HepG2 (cell line): ENCODE data around the gene ZFHX3. TPM values are rescaled to one million over a fixed set of nuclear protein-coding genes. Genes with fewer than 3 reads are reported as not detected.

Source experiments
- ATAC-seq: fragments of 200-7000 bp; cut with Tn5 transposase; 3 replicates; pipeline ENCODE4 v1.9.1; 2020; ENCODE audit warnings: mild to moderate bottlenecking, moderate library complexity
- BruUV-seq: library from RNA; stranded (reverse); fragments of 400-500 nt; replicated peaks from 2 replicates; lab custom pipeline; 2021; lab: Mats Ljungman, UMichigan
- CTCF ChIA-PET: fragments of 300-600 bp; formaldehyde crosslinking; extraction: SDS; loops from one replicate; lab custom pipeline; 2021; ENCODE audit warnings: low total read pairs, inconsistent platforms, low intra/inter-chr PET ratio; lab: Yijun Ruan, JAX
- POLR2A ChIA-PET: fragments of 350-600 bp; sonication (Branson Sonifier 250); formaldehyde crosslinking; loops from one replicate; lab custom pipeline; 2020; ENCODE audit warnings: antibody characterized with exemption, inconsistent platforms; lab: Yijun Ruan, JAX
- DNase-seq: peaks from one replicate; pipeline ENCODE4 v3.0.0-alpha.2; 2015; ENCODE audit warnings: low spot score
- FAIRE-seq: peaks from 3 replicates; lab custom pipeline; 2011; peaks lifted over from hg19 to GRCh38; lab: Jason Lieb, UNC
- H2AFZ ChIP-seq: one replicate; pipeline ENCODE4 v1.6.1; 2011; ENCODE audit warnings: low read length, inconsistent platforms
- H3K27ac ChIP-seq: fragments of 300-600 bp; 3 replicates; pipeline ENCODE4 v1.8.0; 2011; ENCODE audit warnings: mixed run types, mild to moderate bottlenecking, mixed read lengths, low read length, inconsistent platforms; ENCODE audit not compliant: insufficient read depth; ENCODE audit errors: extremely low read length
- H3K27me3 ChIP-seq, 2 experiments: fragments of 200-600 bp in 1 of 2; 2 replicates in 1 of 2; 3 replicates in 1 of 2; pipeline versions ENCODE4 v1.6.0 to v1.8.0; 2011; ENCODE audit warnings: low read length in 2 of 2, mild to moderate bottlenecking in 2 of 2, moderate library complexity in 2 of 2, inconsistent platforms in 1 of 2; ENCODE audit not compliant: insufficient read depth in 2 of 2, control insufficient read depth in 1 of 2
- H3K36me3 ChIP-seq, 2 experiments: fragments of 200-600 bp in 1 of 2; replicated peaks in 1 of 2; 2 replicates in 1 of 2; 3 replicates in 1 of 2; pipeline versions ENCODE4 v1.5.1 to v1.8.0; 2011; ENCODE audit warnings: low read length in 2 of 2, inconsistent platforms in 1 of 2; ENCODE audit not compliant: insufficient read depth in 2 of 2, control insufficient read depth in 1 of 2
- H3K4me1 ChIP-seq: 2 replicates; pipeline ENCODE4 v1.5.1; 2012; ENCODE audit warnings: low read length, inconsistent platforms; ENCODE audit not compliant: insufficient read depth
- H3K4me2 ChIP-seq: 2 replicates; pipeline ENCODE4 v1.6.0; 2011; ENCODE audit warnings: low read depth, low read length, inconsistent platforms
- H3K4me3 ChIP-seq, 3 experiments: fragments of 200-600 bp in 1 of 3; sonication (generic), shearing (Covaris generic) in 1 of 3; replicated peaks in 1 of 3; 2 replicates each; pipeline ENCODE4 v1.5.1; 2011 to 2016; ENCODE audit warnings: low read length in 3 of 3, inconsistent platforms in 2 of 3, low read depth in 2 of 3, mild to moderate bottlenecking in 2 of 3, control low read depth in 1 of 3, mixed read lengths in 1 of 3; ENCODE audit not compliant: insufficient read depth in 1 of 3
- H3K79me2 ChIP-seq: one replicate; pipeline ENCODE4 v1.6.1; 2011; ENCODE audit warnings: low read length, inconsistent platforms; ENCODE audit not compliant: insufficient read depth
- H3K9ac ChIP-seq: 2 replicates; pipeline ENCODE4 v1.6.0; 2011; ENCODE audit warnings: mild to moderate bottlenecking, low read depth, low read length, inconsistent platforms; ENCODE audit not compliant: insufficient read depth
- H3K9me3 ChIP-seq: 2 replicates; pipeline ENCODE4 v1.5.1; 2012; ENCODE audit warnings: mild to moderate bottlenecking, low read length
- H4K20me1 ChIP-seq: 2 replicates; pipeline ENCODE4 v1.6.0; 2011; ENCODE audit warnings: inconsistent platforms, mild to moderate bottlenecking, low read length, moderate library complexity; ENCODE audit not compliant: insufficient read depth
- EP300 ChIP-seq, 3 experiments: sonication (generic) in 1 of 3; formaldehyde crosslinking in 1 of 3; IDR thresholded peaks; 2 replicates each; pipeline versions ENCODE4 v1.5.1 to v1.6.1; 2011 to 2020; ENCODE audit warnings: low read depth in 2 of 3, low read length in 2 of 3, borderline replicate concordance in 1 of 3, improper control_type of control experiment in 1 of 3, mild to moderate bottlenecking in 1 of 3, missing genetic modification reagents in 1 of 3, moderate library complexity in 1 of 3
- HDAC6 ChIP-seq: fragments of 200-600 bp; sonication (generic); IDR thresholded peaks from 2 replicates; pipeline ENCODE4 v1.7.0; 2017; ENCODE audit warnings: mild to moderate bottlenecking, antibody characterized with exemption, low read length, low read depth
- HNRNPK ChIP-seq: fragments of 200-400 bp; formaldehyde crosslinking; IDR thresholded peaks from 2 replicates; pipeline ENCODE4 v1.6.1; 2018; ENCODE audit warnings: low read length, low read depth, moderate library complexity, mild to moderate bottlenecking; ENCODE audit not compliant: poor library complexity, severe bottlenecking
- PCBP1 ChIP-seq: fragments of 200-400 bp; formaldehyde crosslinking; IDR thresholded peaks from 2 replicates; pipeline ENCODE4 v1.6.1; 2017; ENCODE audit warnings: mild to moderate bottlenecking, low read depth, low read length, borderline replicate concordance
- PHF8 ChIP-seq: sonication (generic); formaldehyde crosslinking; IDR thresholded peaks from 2 replicates; pipeline ENCODE4 v1.5.0; 2020; ENCODE audit warnings: missing genetic modification reagents
- ZEB1 ChIP-seq: IDR thresholded peaks from 2 replicates; pipeline ENCODE4 v1.6.1; 2012; ENCODE audit warnings: mild to moderate bottlenecking, low read depth, inconsistent platforms; ENCODE audit not compliant: insufficient replicate concordance
- ZMYM3 ChIP-seq: sonication (generic); formaldehyde crosslinking; IDR thresholded peaks from 2 replicates; pipeline ENCODE4 v1.5.1; 2020; ENCODE audit warnings: mild to moderate bottlenecking, missing genetic modification reagents
- ZNF121 ChIP-seq: sonication (generic); formaldehyde crosslinking; IDR thresholded peaks from 2 replicates; pipeline ENCODE4 v1.5.0; 2020; ENCODE audit warnings: mild to moderate bottlenecking, missing genetic modification reagents
- ZNF510 ChIP-seq: sonication (generic); formaldehyde crosslinking; IDR thresholded peaks from 2 replicates; pipeline ENCODE4 v1.4.0; 2020; ENCODE audit warnings: low read depth, mild to moderate bottlenecking, missing genetic modification reagents
- WGBS: methylation state at CpG from one replicate; pipeline ENCODE4 v1.1.6; 2017; ENCODE audit warnings: low lambda C conversion rate; 5-methylcytosine and 5-hydroxymethylcytosine counted together
- in situ Hi-C: cut with HindIII; loops from 2 replicates; pipeline ENCODE4 v1.10.0; 2017; ENCODE audit warnings: low pct_unique_long_range_greater_than_20kb; ENCODE audit not compliant: extremely low pct_ligation_motif_present
- intact Hi-C: fragments of 100-400 bp; cut with micrococcal nuclease; formaldehyde crosslinking; loops from one replicate; pipeline ENCODE4 v1.10.0; 2022; ENCODE audit not compliant: unreplicated experiment
- polyA plus RNA-seq, 8 experiments: library from polyadenylated mRNA; depleted of rRNA in 3 of 8; stranded (reverse) in 7 of 8; unstranded in 1 of 8; fragments of >200 nt; fragmentation: Illumina TruSeq in 4 of 8; extraction: Trizol in 4 of 8; gene quantifications; 2 replicates each; pipeline versions ENCODE4 v1.2.1 to v1.2.3, GENCODE V29; 2011 to 2016; ENCODE audit warnings: low read depth in 4 of 8, missing spikeins in 1 of 8, mixed read lengths in 1 of 8; ENCODE audit not compliant: insufficient read depth in 1 of 8
- total RNA-seq, 5 experiments: library from RNA; depleted of rRNA; stranded (reverse); fragments of >200 nt; fragmentation: Illumina TruSeq; extraction: Trizol; gene quantifications; 2 replicates each; pipeline ENCODE4 v1.2.3, GENCODE V29; 2016; ENCODE audit warnings: low read depth in 1 of 5
- TF ChIP-seq, protein P1 (sequence below): IDR thresholded peaks from 2 replicates; pipeline ENCODE4 v1.6.1; 2018; ENCODE audit warnings: missing genetic modification reagents, mild to moderate bottlenecking, missing compliant biosample characterization
- TF ChIP-seq, protein P2 (sequence below): sonication (generic); formaldehyde crosslinking; IDR thresholded peaks from 2 replicates; pipeline ENCODE4 v1.8.1; 2023; ENCODE audit warnings: mild to moderate bottlenecking, moderate library complexity, missing genetic modification reagents
- TF ChIP-seq, protein P3 (sequence below): sonication (generic); formaldehyde crosslinking; IDR thresholded peaks from 2 replicates; pipeline ENCODE4 v1.5.0; 2020; ENCODE audit warnings: missing genetic modification reagents
- TF ChIP-seq, protein P4 (sequence below): sonication (generic); formaldehyde crosslinking; IDR thresholded peaks from 2 replicates; pipeline ENCODE4 v1.8.1; 2023; ENCODE audit warnings: mild to moderate bottlenecking, missing genetic modification reagents, borderline replicate concordance
- TF ChIP-seq, protein P5 (sequence below): sonication (generic); formaldehyde crosslinking; IDR thresholded peaks from 2 replicates; pipeline ENCODE4 v1.5.0; 2020; ENCODE audit warnings: mild to moderate bottlenecking, missing genetic modification reagents
- TF ChIP-seq, protein P6 (sequence below): sonication (generic); formaldehyde crosslinking; IDR thresholded peaks from 2 replicates; pipeline ENCODE4 v1.4.0; 2020; ENCODE audit warnings: mild to moderate bottlenecking, missing genetic modification reagents

Gene ZFHX3
- total and polyA plus RNA-seq, 2 of the 13 experiments (the other 11 are each of a cell fraction or from before 2014, with no cell fraction given), result 5.0 to 6.0 TPM

DNA sequence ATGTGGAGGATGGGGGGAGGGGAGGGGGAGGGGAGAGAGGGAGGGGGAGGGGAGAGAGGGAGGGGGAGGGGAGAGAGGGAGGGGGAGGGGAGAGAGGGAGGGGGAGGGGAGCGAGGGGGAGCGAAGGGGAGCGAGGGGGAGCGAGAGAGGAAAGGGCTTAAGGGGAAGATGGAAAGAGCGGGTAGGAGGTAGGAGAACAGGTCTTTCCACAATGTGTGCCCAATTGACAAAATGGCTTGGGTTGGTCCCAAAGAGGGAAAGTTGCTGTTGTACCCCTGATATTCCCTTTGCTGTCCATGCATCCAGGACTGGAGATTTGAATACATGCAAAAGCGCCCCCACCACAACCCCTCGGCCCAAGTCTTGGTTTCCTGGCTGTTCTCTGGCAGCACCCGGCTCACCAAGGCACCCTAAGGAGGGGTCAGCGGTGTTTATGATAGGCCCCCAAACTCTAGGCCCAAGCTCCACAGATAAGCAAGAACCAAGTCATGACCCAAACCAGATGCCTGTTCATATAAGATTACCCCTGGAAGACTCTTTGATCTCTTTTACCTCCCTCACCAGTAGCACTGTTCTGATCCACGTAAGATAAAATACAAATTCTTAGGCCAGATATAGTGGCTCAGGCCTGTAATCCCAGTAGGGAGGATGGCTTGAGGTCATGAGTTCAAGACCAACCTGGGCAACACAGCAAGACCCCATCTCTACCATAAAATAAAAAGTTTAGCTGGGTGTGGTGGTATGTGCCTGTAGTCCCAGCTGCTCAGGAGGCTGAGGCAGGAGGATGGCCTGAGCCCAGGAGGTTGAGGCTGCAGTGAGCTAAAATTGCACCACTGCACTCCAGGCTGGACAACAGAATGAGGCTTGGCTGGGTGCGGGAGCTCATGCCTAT lies 119.6 kb downstream of the ZFHX3 start:
- Histone ChIP-seq H3K4me1 (peaks cover 99% of the 10 kb centered on the region), H3K27ac (peak overlapping the region; percentile 19), H2AFZ (no peak overlapping the region), H3K79me2 (peaks cover 70% of the 10 kb centered on the region), H3K4me2 (0 out of 2 replicates have a peak overlapping the region, but pooled peaks have one; percentile 51), H3K27me3 (no peaks in the 10 kb centered on the region), H3K9me3 (no peaks in the 10 kb centered on the region), H3K36me3 (peaks cover 0 to 2% of the 10 kb centered on the region in 2 experiments; a peak in 2 of 5 replicates), H3K9ac (no peak overlapping the region), H3K4me3 (no peak overlapping the region), H4K20me1 (peaks cover 3% of the 10 kb centered on the region; the same call in 1 of the 2 replicates)
- POLR2A ChIA-PET, result interaction anchor here (1.3 to 2.2 kb wide), 3 partner anchors 32 to 123 kb away, joined by 3 to 8 read pairs (median 3); no protein-coding TSS in a partner anchor
- CTCF ChIA-PET, result no interaction called here
- ATAC-seq (no peak), DNase-seq (no peak), FAIRE-seq (no peak)
- in situ Hi-C loops, result loop anchor here (5.0 kb wide), 1 partner anchor 51 kb away; no protein-coding TSS in a partner anchor
- BruUV-seq, result no TSS peak
- intact Hi-C loops, result loop anchor here (10.0 kb wide), 1 partner anchor 264 kb away; no protein-coding TSS in a partner anchor
- WGBS, result 93% methylated on average over 11 of the region's 11 CpGs
- TF ChIP-seq, protein P1, sequence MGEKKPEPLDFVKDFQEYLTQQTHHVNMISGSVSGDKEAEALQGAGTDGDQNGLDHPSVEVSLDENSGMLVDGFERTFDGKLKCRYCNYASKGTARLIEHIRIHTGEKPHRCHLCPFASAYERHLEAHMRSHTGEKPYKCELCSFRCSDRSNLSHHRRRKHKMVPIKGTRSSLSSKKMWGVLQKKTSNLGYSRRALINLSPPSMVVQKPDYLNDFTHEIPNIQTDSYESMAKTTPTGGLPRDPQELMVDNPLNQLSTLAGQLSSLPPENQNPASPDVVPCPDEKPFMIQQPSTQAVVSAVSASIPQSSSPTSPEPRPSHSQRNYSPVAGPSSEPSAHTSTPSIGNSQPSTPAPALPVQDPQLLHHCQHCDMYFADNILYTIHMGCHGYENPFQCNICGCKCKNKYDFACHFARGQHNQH (CRISPR knock-in tag), result no peak
- TF ChIP-seq, protein P2, sequence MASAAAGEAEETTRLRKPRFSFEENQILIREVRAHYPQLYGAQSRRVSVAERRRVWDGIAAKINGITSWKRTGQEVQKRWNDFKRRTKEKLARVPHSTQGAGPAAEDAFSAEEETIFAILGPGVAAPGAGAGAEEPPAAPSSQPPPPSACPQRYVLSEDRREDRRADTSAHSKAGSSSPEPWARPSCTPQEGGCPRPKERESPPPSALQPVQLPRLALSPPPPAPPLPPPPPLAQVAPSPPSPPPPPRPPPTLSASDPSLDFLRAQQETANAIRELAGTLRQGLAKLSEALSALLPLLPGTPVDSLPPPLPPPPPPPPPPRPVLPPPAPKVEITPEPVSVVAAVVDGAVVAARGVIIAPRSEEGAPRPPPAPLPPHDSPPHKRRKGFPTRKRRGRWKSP (CRISPR knock-in tag), result 0 out of 2 replicates have a peak, but pooled peaks have one; percentile 0
- TF ChIP-seq, protein P3, sequence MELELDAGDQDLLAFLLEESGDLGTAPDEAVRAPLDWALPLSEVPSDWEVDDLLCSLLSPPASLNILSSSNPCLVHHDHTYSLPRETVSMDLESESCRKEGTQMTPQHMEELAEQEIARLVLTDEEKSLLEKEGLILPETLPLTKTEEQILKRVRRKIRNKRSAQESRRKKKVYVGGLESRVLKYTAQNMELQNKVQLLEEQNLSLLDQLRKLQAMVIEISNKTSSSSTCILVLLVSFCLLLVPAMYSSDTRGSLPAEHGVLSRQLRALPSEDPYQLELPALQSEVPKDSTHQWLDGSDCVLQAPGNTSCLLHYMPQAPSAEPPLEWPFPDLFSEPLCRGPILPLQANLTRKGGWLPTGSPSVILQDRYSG (CRISPR knock-in tag), result no peak
- peak; percentile 93; the same call in 1 of the 2 replicates for TF ChIP-seq PCBP1
- TF ChIP-seq, protein P4, sequence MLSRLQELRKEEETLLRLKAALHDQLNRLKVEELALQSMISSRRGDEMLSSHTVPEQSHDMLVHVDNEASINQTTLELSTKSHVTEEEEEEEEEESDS (CRISPR knock-in tag), result no peak
- TF ChIP-seq PHF8 (CRISPR knock-in tag), result 0 out of 2 replicates have a peak, but pooled peaks have one; percentile 4
- TF ChIP-seq, protein P5, sequence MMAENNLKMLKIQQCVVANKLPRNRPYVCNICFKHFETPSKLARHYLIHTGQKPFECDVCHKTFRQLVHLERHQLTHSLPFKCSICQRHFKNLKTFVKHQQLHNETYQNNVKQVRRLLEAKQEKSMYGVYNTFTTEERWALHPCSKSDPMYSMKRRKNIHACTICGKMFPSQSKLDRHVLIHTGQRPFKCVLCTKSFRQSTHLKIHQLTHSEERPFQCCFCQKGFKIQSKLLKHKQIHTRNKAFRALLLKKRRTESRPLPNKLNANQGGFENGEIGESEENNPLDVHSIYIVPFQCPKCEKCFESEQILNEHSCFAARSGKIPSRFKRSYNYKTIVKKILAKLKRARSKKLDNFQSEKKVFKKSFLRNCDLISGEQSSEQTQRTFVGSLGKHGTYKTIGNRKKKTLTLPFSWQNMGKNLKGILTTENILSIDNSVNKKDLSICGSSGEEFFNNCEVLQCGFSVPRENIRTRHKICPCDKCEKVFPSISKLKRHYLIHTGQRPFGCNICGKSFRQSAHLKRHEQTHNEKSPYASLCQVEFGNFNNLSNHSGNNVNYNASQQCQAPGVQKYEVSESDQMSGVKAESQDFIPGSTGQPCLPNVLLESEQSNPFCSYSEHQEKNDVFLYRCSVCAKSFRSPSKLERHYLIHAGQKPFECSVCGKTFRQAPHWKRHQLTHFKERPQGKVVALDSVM (CRISPR knock-in tag), result peak; percentile 81
- TF ChIP-seq HDAC6, result no peak
- TF ChIP-seq EP300 (IDR thresholded peaks at IDR 0.05; ENCODE audit: low read depth in 2 of 2, low read length in 2 of 2), result no peak
- no peak for TF ChIP-seq EP300 (CRISPR knock-in tag; IDR thresholded peaks at IDR 0.05; ENCODE audit: borderline replicate concordance)
- peak; percentile 96 for TF ChIP-seq HNRNPK
- TF ChIP-seq ZNF121 (CRISPR knock-in tag), result peak; percentile 86
- TF ChIP-seq, protein P6, sequence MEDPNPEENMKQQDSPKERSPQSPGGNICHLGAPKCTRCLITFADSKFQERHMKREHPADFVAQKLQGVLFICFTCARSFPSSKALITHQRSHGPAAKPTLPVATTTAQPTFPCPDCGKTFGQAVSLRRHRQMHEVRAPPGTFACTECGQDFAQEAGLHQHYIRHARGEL (CRISPR knock-in tag), result no peak
- peak; percentile 46; the same call in 1 of the 2 replicates for TF ChIP-seq ZMYM3 (CRISPR knock-in tag)
- no peak for TF ChIP-seq ZEB1
- TF ChIP-seq ZNF510, result no peak
